C4-2B (cell line): ENCODE results near the gene PRR5L.

Experiments
- CTCF ChIP-seq: fragments of 450-650 bp; conservative IDR thresholded peaks from 2 replicates; pipeline ENCODE4 v1.5.1; 2017; ENCODE audit warnings: mild to moderate bottlenecking
- ZFX ChIP-seq: fragments of 450-650 bp; IDR thresholded peaks from 2 replicates; pipeline ENCODE4 v1.6.1; 2017

GRCh38 chr11:36460220-36460619 is 164.1 kb downstream of the PRR5L start:
- TF ChIP-seq CTCF (no peak), ZFX (no peak)
